HG03103 (cell line): ENCODE data around the gene KREMEN1.

Source experiments
- ATAC-seq: cut with Tn5 transposase; IDR thresholded peaks from one replicate; pipeline ENCODE4 v1.9.1; 2021; ENCODE audit warnings: low read depth; ENCODE audit not compliant: unreplicated experiment

Gene KREMEN1

GRCh38 chr22:29171721-29172120, 98.9 kb downstream of the KREMEN1 start:
- no peak for ATAC-seq

GRCh38 chr22:29172216-29172615, 99.4 kb downstream of the KREMEN1 start:
- no peak for ATAC-seq

GRCh38 chr22:29175312-29175835, 102.5 kb downstream of the KREMEN1 start:
- no peak for ATAC-seq

GRCh38 chr22:29183971-29184848, 111.4 kb downstream of the KREMEN1 start:
- no peak for ATAC-seq

- no peak for ATAC-seq
Measured at GRCh38 chr22:29184849-29185490, 112.1 kb downstream of the KREMEN1 start.

- ATAC-seq = no peak
Measured at GRCh38 chr22:29186302-29186701, 113.5 kb downstream of the KREMEN1 start.

GRCh38 chr22:29187831-29188230, 115.0 kb downstream of the KREMEN1 start:
- ATAC-seq = no peak

- no peak for ATAC-seq
Measured at GRCh38 chr22:29190051-29190450, 117.2 kb downstream of the KREMEN1 start.

GRCh38 chr22:29190918-29191317, 118.1 kb downstream of the KREMEN1 start:
- no peak for ATAC-seq

GRCh38 chr22:29193021-29193420, 120.2 kb downstream of the KREMEN1 start:
- ATAC-seq = no peak

GRCh38 chr22:29194184-29194583, 121.3 kb downstream of the KREMEN1 start:
- ATAC-seq = no peak

GRCh38 chr22:29195118-29195963, 122.5 kb downstream of the KREMEN1 start:
- no peak for ATAC-seq

GRCh38 chr22:29195964-29196666, 123.3 kb downstream of the KREMEN1 start:
- no peak for ATAC-seq

GRCh38 chr22:29197096-29197495, 124.3 kb downstream of the KREMEN1 start:
- ATAC-seq = no peak

GRCh38 chr22:29198240-29198639, 125.4 kb downstream of the KREMEN1 start:
- no peak for ATAC-seq

GRCh38 chr22:29199702-29200400, 127.0 kb downstream of the KREMEN1 start:
- ATAC-seq = no peak

GRCh38 chr22:29200901-29201300, 128.1 kb downstream of the KREMEN1 start:
- ATAC-seq = no peak

- ATAC-seq = no peak
Measured at GRCh38 chr22:29201782-29202181, 128.9 kb downstream of the KREMEN1 start.
